Stimulated activated CD8-positive, alpha-beta memory T cell treated with anti-CD3 and anti-CD28 coated beads, Interleukin-2, amount 100 ng/mL, for 48 hours (primary cell): ENCODE data around the gene TRPV6.

Source experiments
- DNase-seq, 2 donors: peaks; one replicate each; pipeline ENCODE4 v3.0.0-alpha.2; 2020; ENCODE audit warnings: low read depth in 2 of 2

TRPV6 gene

DNA sequence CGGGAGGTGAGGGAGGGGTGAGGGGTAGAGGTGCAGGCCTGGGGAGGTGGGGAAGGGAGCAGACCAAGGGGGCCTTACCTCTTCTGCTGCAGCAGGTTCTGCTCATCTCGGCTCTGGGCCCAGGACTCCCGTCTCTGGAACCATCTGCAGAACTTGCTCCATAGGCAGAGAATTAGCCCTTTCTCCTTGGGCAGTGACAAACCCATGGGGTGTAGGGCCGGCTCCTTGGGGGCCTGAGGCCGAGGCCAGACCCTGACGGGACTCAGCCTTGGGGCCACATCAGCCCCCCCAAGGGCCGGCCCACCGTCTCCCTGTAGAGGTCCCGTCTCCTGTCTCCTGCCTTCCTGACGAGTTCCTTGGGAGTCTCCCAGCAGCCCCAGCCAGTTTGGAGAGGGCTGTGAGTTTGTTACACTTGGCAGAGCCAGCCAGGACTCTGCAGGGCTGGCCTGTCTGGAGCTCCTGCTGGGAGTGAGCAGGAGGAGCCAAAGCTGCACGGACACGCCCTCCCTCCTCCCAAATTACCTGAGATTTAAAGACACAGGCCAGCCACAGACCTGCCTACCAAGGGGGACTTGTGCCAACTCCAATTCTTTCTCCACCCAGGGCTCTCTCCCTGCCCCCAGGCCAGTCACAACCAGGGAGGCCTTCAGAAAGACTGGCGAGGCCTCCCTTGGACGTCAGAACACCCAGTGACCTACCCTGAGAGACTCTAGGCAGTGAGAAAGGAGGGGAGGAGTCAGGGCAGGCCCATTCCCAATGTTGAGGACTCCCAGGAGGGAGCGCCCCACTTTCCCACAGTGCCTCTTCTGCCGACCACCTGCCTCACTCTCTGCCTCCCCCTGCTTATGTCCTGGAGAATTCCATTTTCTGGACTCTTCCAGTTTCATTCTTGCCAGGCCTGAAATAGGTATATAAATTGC lies at the start of gene TRPV6:
TSS of gene TRPV6 (minus strand) at position 435 of the 920 bp plus-strand sequence.
- DNase-seq = no peak

DNA sequence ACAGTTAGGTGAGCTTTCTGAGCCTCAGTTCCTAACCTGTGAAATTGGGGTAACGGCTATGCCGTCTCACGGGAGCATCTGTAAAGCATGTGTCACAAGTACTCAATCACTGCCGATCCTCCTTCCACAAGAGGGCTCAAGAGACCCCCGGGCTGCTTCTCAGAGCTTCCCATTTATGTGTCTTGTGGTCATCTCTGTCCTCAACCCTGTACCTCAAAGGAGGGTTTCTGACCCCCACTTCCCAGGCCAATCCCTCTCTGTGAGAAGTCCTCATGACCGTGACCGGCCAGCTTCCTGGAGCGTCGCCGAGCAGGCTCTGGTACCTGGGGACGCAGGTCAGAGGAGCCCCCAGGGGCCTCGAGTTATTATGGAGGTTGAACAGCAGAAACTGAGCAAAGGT lies 48.5 kb upstream of the TRPV6 start:
- no peak for DNase-seq

DNA sequence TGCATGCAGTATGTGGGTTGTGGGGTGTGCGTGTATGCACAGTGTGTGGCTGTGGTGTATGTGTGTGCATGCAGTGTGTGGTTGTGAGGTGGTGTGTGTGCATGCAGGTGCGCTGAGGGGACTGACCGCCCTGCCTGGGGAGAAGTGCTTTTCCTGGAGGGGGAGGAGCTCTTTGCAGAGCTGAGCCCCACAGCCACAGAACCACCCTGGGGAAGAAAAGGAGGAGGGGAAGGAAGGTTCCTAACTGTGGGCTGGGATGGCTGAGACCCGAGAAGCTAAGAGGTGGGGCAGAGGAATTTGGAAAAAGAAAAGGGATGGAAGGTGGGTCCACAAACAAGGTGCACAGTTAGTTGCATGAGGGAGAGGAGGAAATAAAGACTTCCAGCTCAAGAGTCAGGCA lies 48.1 kb upstream of the TRPV6 start, which contains the start of gene TRPV5:
TSS of gene TRPV5 (minus strand) at position 123 of the 400 bp plus-strand sequence. CDS start 287 bp downstream, outside the sequence.
- DNase-seq = no peak

DNA sequence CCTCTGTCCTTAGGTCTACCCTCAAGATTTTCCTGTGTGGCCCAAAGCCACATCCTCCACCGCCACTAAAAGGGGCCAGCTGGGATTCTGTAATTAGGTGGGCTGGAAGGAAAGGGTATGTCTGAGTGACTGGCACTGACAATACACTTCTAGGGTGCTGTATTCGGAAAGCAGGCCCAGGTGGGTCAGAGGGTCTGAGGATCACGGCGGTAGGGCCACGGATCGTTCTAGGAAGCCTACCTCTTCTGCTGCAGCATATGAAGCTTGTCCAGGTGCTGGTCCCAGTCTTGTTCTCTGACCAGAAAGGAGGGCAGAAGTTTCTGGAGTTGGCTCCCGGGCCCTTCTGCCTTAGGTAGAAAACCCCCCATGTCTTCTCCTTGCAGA lies 47.5 kb upstream of the TRPV6 start:
- no peak for DNase-seq

DNA sequence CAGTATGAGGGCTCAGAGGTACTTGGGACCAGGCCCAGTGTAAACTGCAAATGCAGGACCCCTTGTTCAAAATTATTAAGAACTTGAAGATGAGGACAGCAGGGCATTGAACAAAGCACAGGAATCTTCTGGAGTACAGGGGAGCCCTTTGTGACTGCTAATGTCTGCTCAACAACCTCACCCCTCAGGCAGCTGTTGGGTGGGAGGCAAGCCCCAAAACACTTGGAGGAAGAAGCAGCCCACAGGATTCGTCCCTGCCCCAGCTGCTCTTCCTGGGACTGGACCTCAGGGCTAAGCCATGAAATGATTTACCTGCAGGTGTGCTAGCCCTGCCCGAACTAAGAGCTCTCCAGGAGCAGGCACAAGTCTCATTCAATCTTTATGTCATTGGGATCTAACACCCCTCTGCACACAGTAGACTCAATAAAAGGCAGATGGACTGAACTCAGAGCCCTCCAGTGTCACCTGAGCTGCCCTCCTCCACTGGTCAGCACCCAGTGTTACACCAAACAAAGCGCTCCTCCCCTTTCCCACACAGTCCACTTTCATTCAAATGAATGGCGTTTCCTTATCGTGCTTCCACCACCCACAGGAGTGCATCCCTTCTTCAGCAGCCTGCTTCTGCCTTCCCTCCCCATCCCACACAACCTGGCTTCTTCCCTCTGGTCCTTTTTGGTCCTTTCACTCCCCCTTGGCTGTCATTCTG lies 47.0 kb upstream of the TRPV6 start:
- no peak for DNase-seq

DNA sequence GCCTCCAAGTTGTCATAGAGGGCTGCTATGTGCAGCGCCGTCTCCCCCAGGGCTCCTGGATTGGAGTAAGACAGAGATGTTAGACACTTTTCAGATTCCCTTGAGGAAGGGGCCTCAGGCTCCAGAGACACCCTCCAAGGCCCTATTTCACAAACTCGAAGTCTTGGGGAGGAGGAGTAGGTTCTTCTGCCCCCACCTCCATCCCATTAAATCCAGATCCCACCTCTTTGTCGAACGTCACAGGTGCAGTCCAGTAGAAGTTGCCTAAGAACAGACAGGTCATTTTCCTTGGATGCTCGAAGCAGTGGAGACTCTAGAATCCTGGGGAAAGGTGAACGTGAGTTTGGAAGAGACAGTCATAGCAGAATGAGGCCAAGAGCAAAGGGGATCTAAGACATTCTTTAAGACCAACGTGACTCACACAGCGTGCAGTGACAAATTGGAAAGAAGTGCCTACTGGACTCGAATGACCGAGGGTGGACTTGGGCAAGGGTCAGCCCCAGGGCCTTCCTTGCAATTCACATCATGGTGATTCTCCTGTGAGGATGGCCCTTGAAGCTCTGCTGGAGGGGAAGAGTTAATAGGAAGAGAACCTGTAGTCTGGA lies 44.7 kb upstream of the TRPV6 start:
- DNase-seq = no peak

DNA sequence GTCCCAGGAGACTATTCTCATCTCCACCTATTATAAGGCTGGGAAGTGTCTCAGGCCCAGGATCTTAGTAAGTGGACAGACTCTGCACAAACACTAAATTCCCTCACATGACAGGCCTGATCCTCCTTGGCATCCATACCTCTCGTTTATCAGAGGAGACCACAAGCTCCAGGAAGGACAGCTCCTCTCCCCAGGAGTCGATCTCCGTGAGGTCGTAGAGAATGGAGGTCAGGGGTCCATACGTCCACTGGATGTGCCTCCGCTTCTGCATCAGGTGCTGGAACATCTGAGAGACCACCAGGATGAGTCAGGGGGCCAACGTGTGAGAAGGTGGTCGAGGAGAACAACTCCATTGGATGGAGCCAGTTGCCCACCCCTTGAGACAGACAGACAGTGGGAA lies 42.4 kb upstream of the TRPV6 start:
- no peak for DNase-seq

DNA sequence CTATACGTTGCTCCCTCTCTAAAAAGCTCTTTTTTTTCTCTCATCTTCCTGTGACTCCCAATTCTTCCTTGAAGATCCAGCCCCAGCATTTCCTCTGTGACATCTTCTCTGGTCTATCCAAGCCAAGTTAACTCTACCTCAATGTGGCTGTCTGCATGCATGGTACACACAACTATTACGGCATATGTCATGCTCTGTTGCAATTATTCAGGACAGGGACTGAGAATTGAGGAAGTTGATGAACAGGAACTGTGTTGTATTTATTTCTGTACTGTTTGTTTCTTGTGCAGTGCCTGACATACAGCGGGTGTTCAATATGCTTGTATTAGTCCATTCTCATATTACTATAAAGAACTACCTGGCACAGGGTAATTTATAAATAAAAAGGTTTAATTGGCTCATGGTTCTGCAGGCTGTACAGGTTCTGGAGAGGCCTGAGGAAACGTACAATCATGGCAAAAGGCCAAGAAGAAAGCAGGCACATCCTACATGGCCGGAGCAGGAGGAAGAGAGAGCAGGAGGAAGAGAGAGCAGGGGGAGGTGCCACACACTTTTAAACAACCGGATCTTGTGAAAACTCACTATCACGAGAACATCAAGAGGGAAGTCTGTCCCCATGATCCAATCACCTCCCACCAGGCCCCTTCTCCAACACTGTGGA lies 41.7 kb upstream of the TRPV6 start:
- no peak for DNase-seq

DNA sequence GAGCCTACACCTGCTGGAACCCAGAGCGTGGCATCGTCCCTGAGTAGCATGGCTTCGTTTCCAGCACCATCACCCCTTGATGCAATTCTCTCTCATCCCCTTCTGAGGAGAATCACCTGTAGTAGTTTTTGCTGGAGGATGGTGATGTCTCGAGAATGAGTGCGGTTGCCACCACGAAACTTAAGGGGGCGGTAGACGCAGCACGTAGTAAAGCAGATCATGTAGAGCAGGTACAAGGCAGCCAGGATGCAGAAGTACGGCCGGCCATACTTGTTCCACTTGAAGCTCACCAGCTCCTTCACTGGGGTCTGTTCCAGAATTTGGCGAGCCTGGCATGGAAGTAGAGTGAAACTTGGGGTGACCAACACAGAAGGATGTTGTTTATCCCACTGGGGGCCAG lies 39.9 kb upstream of the TRPV6 start:
- DNase-seq = no peak

DNA sequence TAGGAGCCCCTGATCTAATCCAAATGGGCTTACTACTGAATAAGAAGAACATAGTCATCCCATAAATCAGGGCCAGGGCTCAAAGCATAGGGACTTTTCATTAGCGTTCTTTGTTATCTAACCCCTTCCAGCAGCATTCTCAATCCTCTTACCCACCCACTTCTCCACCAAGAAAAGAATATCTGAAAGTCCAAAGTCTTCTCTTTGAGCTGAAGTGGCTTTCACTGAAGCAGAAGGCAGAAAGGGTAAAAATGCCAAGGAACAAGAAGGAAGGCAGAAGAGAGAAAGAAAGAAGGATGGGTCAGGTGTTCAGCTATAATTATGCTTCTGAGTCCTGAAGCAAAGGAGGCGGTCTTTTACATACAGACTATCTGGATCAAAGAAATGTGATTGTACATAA lies 37.8 kb upstream of the TRPV6 start:
- no peak for DNase-seq

DNA sequence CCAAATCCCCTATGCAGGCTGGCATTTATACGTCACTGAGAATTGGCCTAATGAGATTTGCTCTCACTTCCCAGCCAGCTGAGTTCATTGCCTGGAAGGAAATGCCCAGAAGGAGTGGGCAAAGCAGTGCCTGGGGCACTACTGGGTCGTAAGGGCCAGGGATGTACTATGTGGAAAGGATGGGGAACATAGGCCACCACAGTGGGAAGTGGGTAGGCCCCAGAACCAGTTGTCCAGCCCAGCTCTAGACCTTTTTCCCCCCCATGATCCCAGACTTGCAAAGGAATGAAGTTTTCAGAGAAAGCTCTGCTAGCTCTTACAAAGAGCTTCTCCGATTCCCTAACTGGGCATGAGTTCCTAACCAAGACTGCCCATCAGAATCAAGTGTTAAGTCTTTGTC lies 34.1 kb upstream of the TRPV6 start:
- DNase-seq = no peak

DNA sequence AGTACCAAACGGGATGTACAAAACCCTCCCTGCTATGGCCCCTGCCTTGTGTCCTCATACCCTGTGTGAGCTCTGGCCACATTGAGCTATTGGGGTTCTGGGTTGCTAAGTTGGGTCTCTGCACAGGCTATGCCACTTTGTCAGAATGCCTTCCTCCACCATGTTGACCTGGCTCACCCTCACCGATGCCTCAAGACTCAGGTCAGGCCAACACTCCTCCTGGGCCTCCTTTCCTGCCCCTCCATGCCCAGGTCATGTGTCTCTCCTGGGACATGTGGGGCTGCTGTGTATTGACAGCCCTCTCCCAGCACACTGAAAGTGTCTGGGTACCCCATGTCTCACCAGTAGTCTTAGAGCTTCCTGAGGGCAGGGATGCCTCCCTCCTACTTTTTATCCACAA lies 33.4 kb upstream of the TRPV6 start:
- no peak for DNase-seq

DNA sequence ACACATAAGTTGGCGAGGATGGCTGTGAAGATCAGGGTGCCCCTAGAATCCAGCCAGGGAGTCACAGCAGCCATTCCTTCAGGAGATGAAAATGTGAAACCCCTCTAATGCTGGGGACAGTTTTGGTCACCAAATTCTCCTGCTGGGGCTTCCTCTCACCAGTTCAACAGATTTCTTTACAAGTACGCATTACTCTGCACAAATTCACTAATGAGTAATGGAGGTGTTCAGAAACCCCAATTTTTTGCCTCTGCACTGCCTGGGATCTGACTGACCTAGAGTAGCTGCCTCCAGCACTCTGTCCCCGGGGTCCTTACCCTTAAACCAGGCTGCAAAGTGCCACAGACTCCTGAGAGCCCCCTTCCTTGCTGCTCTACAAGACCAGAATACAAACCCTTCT lies 31.9 kb upstream of the TRPV6 start:
- no peak for DNase-seq

DNA sequence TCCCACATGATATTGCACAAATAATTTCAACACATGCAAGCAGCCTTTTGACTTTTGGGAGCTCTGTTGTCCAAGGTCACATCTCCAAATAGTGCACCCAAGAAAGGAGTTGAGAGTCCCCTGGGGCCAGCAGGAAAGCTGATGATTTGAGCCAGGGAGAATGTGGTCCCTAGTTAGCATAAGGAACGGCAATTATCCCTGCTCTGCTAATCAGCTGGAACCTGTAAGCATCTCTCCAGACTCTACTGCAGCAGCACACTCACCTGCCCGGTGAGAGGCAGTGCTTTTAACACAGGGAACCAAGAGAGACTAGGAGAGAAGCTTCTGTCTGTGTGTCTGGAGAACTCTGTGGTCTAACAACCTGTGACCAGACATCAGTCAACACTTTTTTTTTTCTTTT lies 31.0 kb upstream of the TRPV6 start:
- no peak for DNase-seq

DNA sequence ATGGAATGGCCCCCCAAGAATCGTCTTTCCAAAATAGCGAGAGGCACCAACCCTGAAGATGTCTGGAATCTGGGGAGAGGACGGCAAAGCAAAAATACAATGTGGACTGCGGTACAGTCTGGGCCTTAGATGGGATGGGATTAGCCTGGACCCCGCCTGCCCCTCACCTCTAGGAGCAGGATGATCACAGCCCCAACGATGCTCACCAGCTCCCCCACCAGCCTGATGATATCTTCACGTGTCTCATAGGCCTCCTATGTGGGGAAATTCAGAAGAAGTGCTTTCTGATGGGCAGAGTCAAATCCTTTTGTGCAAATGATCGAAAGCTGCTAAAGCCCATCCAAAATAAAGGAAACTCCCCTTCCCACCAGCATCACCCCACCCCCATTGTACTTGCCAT lies 29.8 kb upstream of the TRPV6 start:
- DNase-seq = no peak

DNA sequence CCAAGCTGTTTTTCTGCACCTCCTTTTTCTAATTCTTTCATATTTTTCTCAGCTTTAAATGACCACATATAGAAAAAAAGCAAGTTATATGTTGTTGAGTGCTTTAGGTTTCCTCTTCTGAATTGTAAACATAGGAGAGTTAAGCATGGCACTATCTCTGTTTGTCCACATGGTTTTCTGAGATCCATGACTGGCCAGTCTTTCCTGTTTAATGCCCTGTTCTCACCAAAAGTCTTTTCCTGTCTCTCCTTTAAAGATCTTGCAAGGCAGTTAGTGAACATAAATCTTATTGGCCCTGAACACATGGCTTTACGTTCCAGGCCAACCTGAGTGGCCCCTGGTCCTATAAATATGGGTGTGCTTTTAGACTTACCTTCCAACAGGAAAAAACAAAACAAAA lies 28.6 kb upstream of the TRPV6 start:
- DNase-seq = no peak

DNA sequence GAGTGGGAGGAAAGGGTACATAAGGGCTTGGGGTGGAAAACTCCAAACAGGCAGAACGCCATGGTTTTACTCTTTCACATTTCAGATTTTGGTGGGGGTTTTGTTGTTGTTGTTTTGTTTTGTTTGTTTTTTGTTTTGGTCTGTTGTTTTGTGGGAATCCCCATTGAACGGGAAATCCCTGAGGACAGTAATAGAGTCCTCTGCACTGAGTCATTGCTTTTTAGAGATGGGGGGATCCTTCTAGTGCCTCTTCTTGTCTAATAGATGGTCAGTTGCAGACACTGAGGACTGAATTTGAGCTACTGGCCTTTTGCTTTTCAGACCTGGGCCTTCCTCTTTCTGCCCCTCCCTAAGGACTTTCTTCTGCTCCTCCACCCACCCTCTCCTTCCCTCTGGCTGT lies 28.0 kb upstream of the TRPV6 start:
- DNase-seq = no peak

DNA sequence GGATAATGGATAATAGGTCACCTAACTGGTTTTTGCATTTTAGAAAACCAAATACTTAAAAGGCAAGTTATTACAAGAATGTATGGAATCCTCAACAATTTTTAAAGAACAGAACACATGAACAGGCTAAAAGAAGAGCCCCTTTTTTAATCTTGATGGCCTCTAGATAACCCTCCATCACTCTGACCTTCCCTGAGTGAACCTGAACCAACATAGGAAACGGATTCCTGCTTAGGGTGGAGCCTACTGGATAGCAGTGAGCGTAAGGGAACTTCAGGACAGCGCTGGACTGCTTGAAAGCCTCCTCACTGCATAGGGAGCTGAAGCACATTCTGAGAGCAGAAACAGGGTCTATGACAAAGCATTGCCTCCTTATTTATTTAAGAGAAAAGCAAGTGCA lies 27.5 kb upstream of the TRPV6 start:
- no peak for DNase-seq

DNA sequence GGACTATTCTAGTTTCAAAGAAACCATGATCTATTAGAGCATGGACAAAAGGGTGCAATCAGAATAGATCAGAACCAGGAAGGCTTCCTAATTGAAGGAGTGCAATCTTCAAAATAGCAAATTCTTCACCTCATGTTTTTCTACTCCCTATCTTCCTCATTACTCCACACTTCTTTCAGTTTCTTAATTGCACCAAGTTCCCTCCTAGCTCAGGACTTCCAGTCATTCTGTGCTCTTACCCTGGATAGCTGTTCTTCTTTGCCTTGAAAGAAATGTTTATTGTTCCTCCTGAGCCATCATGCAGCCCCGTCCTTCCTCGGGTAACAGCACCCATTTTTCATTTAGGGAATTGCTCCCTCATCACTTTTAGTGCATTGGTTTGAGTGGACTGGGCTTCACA lies 24.9 kb upstream of the TRPV6 start:
- DNase-seq = no peak

DNA sequence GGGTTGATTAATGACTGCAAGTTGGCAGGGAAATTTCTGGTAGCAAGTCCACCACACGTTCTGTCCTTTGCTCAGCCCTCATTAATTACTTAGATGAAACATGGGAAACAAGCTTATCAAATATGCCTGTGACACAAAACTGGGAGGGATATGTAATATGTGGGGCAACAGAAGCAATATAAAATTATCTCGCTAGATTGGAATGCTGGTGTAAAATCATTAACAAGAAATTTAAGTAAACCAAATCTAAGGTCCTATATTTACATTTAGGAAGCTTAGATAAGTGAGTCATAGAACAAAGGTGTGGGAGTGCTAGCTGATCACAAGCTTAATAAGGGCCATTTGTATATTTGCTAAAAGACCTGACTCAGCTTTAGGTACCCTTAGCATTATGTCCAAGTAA lies 24.5 kb upstream of the TRPV6 start:
- DNase-seq = no peak

DNA sequence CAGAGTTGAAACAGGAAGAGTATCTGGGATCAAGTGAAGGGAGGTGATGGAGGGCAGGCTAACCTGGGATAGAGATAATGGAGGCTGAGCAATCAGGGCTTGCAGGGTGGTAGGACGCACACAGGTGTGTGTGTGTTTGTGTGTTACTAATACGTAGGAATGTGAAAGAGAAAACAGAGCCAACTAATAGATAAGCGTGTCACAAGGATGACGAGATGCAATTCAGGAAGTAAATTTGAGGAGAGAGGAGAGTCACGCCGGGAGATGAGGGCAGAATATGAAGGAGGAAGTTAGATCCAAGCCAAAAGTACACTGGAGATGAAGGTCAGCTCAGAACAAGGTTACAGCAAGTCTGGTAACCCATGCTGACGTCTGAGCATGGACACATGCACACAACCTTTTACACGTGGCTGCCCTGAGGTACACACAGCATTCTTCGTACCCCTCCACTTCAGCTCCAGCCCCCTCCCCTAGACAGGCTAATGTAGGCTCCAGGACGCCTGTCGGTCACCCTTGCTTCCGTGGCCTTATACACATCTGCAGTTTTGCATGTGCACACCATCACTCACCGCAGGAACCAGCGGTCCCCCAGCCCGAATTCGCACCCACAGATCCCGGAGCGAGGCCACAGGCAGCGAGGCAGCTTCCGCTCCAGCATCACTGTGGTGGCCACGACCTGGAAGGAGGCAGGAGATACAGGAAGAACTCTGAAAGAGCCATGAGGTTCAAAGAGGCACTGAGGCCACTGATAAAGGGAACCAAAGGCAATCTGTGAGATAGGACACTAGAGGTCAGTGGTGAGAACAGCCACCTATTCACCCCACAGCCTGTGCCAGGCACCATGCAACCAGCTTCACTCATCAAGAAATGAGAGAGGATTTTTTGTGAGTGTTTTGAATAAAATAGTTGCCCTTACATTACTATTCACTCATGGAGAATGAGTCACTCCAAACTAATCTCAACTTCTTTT lies 23.7 kb upstream of the TRPV6 start:
- DNase-seq = no peak
